NK-92 (cell line): Measurements from ENCODE around the gene PRSS38.

Source experiments
- DNase-seq: peaks from one replicate; lab custom pipeline; 2025; ENCODE audit not compliant: unreplicated experiment; lab: John Stamatoyannopoulos, UW

The PRSS38 gene

DNA sequence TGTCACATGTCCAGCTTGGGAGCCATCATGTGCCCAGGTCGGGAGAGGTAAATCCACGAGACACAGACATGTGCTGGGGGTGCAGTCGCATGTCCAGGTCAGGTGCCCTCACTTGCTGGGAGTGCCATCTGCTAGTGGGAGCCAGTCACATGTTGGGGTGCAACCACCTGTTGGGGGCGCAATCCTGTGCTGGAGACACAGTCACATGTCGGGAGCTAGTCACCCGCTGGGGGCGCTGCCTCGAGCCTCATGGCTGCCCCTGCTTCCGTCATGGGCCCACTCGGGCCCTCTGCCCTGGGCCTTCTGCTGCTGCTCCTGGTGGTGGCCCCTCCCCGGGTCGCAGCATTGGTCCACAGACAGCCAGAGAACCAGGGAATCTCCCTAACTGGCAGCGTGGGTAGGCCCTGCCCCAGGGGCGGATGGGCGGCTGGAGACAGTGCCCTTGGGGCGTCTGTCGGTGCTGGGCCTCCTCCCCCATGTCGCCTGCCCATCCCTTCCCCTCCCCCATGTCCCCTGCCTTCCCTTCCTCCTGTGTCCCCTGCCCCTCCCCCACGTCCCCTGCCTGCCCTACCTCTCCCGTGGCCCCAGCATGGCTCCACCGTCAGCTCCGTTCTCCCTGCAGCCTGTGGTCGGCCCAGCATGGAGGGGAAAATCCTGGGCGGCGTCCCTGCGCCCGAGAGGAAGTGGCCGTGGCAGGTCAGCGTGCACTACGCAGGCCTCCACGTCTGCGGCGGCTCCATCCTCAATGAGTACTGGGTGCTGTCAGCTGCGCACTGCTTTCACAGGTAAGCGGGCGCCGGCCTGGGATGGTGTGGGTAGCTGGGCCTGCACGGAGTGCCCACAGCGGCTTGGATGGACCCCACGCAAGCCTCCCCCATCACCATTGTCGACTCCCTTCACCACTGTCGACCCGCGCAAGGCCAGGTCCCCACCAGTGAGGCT is at the start of gene PRSS38:
PRSS38 (plus strand) TSS at position 208 of the 942 bp plus-strand sequence; CDS start at position 250, 42 bp downstream.
- no peak for DNase-seq

- DNase-seq = peak; percentile 14
Measured at GRCh38 chr1:227766015-227766634, 49.4 kb upstream of the PRSS38 start.

DNA sequence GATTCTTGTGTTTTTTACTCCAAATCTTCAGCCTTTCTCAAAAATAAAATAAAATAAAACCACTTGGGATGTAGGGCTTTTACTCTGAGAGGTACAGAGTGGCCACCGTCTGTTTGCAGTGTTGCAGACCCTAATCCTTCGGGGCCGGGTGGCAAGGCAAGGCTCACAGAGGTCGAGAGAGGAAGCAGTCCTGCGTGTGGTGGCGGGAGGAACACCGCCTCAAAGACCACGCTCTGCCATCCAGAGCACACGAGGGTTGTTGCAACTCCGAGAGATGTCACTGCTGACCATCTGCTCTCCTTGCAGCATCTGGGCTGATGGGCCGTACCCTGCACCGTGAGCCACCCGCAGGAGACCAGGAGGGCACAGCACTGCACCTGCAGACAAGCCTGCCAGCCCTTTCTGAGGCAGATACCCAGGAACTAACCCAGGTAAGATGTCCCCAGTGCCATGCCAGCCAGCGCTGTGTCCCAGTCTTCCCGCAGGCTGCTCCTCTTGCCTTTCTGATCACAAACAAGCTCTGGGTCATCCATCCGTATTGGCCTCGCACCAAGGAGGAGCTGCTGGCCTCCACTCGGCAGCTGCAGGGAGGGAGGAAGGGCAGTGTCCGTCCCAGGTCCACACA is 48.7 kb upstream of the PRSS38 start:
- no peak for DNase-seq

- DNase-seq = no peak
Measured at GRCh38 chr1:227767401-227768124, 47.9 kb upstream of the PRSS38 start.

DNA sequence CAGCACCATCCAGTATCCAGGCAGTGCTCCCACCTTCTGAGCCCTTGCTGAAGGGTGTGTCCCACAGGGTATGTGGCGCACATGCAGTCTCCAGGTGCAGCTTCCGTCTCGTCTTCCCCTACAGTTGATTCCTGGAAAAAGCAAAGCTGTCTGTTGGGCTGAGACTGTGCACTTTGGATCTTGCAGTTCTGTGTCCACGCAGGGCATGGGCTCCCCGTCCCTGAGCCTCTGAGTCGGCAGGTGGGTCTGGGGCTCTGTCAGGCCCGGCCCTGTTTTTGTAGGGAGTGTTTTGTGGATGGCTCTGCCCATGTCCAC is 47.4 kb upstream of the PRSS38 start:
- DNase-seq = no peak

- DNase-seq = no peak
Measured at GRCh38 chr1:227768640-227769039, 46.8 kb upstream of the PRSS38 start.

GRCh38 chr1:227769047-227769935 is 46.2 kb upstream of the PRSS38 start:
- DNase-seq = no peak

- DNase-seq = no peak
Measured at GRCh38 chr1:227769936-227770494, 45.5 kb upstream of the PRSS38 start.

DNA sequence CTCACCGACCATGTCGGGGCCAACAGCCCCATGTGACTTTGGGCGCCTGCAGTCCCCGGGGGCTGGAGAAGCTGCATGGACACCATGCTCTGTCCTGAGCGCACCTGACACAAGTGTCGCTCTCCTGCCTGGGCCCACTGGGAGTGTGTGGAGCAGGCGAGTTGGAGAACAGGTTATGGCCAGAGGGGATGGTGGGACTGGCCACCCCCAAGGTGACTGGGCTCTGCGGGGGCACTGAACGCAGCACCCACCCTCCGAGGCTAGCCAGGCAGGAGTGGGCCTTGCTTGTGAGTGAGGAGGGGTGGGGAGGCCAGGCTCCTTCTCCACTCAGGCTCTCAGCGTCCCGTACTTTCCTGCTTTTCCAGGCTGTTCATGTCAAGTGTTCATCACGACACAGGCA is 44.7 kb upstream of the PRSS38 start:
- DNase-seq = no peak

DNA sequence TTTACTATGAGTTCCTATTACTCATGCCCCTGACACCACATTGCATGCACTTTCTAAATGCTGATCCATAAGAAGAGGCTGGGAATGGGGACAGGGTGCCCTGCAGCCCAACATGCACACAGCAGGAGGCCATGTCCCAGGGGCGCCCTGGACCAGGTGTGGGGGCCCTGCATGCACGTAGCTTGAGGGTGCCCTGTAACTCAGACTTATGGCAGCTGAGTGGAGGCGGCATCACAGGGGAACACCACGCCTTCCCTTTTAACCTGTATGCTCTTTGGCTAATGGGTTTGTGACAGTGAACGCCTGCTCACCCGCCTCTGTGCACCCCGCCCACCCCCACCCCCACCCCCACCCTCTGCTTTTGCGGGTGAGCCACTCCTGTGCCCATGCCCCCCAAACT is 44.1 kb upstream of the PRSS38 start:
- DNase-seq = no peak

GRCh38 chr1:227771771-227772170 is 43.7 kb upstream of the PRSS38 start:
- no peak for DNase-seq

GRCh38 chr1:227773558-227773957 is 41.9 kb upstream of the PRSS38 start:
- DNase-seq = no peak

DNA sequence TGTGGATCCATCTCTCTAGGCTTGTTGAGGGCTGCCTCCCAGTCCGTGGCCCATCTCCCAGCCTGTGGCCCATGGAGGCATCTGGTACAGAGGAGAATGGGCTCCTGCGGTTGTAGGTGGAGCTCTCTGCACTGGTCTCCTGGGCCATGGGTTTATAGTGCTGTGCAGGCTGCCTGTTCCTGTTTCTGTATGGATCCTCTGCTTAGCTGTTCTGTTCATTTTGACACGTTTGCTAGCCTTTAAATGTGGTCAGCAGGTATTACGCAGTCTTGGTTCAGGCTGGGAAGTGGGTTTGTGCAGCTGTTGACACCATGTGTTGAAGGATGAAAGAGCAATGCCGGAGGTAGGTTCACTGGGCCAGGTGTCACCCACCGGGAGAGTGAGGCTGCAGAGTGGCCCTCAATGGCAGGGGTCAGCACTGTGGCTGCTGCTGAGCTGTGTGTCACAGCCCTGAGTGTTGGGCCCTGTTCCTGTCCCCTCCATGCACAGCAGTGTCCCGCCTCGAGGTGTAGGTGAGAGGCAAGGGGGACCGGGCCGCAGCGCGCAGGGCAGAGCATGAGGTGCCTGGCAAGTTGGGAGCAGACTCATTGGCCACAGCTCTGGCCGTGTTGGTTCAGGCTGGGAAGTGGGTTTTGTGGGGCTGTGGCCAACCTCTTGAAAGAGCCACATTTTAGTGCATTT is 41.3 kb upstream of the PRSS38 start:
- no peak for DNase-seq

GRCh38 chr1:227774821-227775661 is 40.4 kb upstream of the PRSS38 start:
- DNase-seq = no peak

DNA sequence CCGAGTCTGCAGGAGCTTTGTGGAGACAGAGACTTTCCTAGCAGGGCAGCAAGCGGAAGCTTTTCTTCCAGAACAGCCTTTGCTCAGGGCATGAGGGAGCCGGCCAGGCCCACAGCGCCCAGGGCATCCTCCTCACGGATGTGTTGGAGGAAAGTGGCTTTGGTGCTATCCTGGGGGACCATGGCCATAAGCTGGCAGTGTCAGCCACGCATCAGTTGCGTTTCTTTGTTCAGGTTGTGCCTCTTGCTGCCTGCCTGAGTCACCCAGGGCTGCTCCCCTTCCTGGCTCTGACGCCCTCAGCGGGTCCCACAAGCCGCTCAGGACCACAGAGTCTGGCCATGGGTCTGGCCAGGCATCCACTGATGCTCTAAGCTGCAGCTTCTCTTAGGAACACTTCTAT is 39.6 kb upstream of the PRSS38 start:
- no peak for DNase-seq

DNA sequence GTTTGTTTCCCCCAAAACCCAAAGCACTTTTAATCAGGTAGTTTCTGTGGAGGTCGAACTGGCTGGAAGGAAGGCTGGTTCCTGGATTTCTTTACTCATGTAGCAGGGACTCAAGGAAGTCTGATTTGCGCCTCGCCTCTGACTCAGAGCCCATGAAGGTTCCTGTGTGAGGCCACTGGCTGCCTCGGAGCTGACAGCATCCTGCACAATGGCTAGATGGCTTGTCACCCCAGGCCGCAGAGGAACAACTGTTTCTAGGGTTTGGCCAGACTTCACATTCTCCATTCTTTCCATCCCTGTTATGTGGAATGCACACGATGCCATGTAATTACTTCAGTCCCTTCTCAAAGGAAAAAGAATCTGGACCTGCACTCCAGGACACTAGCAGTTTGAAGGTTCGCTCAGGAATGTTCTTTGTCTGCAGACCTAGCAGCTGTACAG is 39.1 kb upstream of the PRSS38 start:
- no peak for DNase-seq

DNA sequence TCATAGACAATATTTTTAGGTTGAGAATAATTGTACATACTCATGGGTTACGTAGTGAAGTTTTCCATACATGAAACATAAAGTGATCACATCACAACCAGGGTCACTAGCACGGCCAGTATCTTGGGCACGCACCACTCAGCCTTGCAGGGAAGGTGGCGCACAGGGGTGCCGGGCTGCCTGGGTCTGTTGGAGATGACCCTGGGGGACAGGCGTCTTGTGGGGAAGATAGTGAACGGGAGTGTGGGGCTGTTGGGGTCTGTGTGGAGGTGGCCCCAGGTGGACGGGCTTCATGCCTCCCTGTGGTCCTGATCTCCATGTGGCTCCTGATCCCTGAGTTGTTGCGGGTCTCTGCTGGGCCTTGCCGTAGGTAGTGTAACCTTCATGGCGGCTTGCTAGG is 38.3 kb upstream of the PRSS38 start:
- DNase-seq = no peak

DNA sequence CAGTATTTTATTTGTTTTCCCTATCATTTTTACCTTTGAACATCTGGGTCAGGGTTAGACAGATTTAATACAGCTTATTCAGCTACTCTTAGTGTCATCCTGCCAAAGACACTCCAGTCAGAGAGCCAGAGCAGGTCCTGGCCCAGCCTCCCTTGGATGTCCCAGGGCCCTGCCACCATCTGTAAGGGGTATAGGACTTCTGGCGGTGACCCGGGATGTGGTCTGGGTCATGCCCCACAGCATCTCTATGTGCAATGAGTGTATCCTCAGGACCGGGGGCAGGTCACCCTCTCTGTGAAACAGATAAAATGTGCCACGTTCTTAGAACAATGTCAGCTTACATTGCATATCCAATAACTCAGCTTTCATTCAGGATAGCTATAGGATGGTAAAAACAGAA is 37.8 kb upstream of the PRSS38 start:
- DNase-seq = no peak
